ENCODE measurements around the gene CSF1R. TPM values are rescaled to one million over a fixed set of nuclear protein-coding genes. Genes with fewer than 3 reads are reported as not detected.

The CSF1R gene
- polyA plus RNA-seq, 2 of the 4 experiments (the other 2 are of a cell fraction) = 0.06 TPM; not detected in 1

- WGBS (ENCODE audit: missing lambda C conversion rate) = 62% methylated on average over 9 of the region's 9 CpGs
- CTCF ChIA-PET = interaction anchor here (1.0 to 13.2 kb wide), 7 partner anchors 9 to 128 kb away, joined by 3 to 98 read pairs (median 4); no protein-coding TSS in a partner anchor
- FAIRE-seq (no peak), ATAC-seq (no peak), DNase-seq (ENCODE audit: low read depth in 1 of 2, low spot score in 1 of 2) (no peak)
- POLR2A ChIA-PET = no interaction called here
- Histone ChIP-seq H3K4me1 (0 out of 3 replicates have a peak, but pooled peaks cover 7% of the 10 kb centered on the region), H3K27ac (no peak overlapping the region), H3K4me2 (no peak overlapping the region), H3K9me3 (no peaks in the 10 kb centered on the region), H3K4me3 (no peak overlapping the region)
- TF ChIP-seq, protein P1, sequence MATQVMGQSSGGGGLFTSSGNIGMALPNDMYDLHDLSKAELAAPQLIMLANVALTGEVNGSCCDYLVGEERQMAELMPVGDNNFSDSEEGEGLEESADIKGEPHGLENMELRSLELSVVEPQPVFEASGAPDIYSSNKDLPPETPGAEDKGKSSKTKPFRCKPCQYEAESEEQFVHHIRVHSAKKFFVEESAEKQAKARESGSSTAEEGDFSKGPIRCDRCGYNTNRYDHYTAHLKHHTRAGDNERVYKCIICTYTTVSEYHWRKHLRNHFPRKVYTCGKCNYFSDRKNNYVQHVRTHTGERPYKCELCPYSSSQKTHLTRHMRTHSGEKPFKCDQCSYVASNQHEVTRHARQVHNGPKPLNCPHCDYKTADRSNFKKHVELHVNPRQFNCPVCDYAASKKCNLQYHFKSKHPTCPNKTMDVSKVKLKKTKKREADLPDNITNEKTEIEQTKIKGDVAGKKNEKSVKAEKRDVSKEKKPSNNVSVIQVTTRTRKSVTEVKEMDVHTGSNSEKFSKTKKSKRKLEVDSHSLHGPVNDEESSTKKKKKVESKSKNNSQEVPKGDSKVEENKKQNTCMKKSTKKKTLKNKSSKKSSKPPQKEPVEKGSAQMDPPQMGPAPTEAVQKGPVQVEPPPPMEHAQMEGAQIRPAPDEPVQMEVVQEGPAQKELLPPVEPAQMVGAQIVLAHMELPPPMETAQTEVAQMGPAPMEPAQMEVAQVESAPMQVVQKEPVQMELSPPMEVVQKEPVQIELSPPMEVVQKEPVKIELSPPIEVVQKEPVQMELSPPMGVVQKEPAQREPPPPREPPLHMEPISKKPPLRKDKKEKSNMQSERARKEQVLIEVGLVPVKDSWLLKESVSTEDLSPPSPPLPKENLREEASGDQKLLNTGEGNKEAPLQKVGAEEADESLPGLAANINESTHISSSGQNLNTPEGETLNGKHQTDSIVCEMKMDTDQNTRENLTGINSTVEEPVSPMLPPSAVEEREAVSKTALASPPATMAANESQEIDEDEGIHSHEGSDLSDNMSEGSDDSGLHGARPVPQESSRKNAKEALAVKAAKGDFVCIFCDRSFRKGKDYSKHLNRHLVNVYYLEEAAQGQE (IDR thresholded peaks at IDR 0.05) = no peak
- TF ChIP-seq NR3C1 (IDR thresholded peaks at IDR 0.05) (no peak), ZC3H11A (IDR thresholded peaks at IDR 0.05) (no peak), JUNB (IDR thresholded peaks at IDR 0.05) (no peak), FOXS1 (CRISPR knock-in tag; IDR thresholded peaks at IDR 0.05) (no peak)
Measured at GRCh38 chr5:150117945-150118560, 31.7 kb upstream of the CSF1R start.

GRCh38 chr5:150116667-150117400, 30.5 kb upstream of the CSF1R start:
- TF ChIP-seq ZFP36 (IDR thresholded peaks at IDR 0.05; ENCODE audit: borderline replicate concordance, partially characterized antibody) (no peak), RAD21 (conservative IDR thresholded peaks at IDR 0.05 in 1 of 2, IDR thresholded peaks at IDR 0.05 in 1 of 2) (no peak), HOXA7 (CRISPR knock-in tag; IDR thresholded peaks at IDR 0.05) (no peak), TP53 (CRISPR knock-in tag; IDR thresholded peaks at IDR 0.05) (no peak), NPAS2 (CRISPR knock-in tag; IDR thresholded peaks at IDR 0.05; ENCODE audit: borderline replicate concordance) (no peak), HOXB5 (CRISPR knock-in tag; IDR thresholded peaks at IDR 0.05) (no peak), MAFK (IDR thresholded peaks at IDR 0.05; ENCODE audit: partially characterized antibody) (no peak), PHF8 (IDR thresholded peaks at IDR 0.05; ENCODE audit: borderline replicate concordance, low read depth) (no peak), TFCP2L1 (CRISPR knock-in tag; IDR thresholded peaks at IDR 0.05) (no peak), BCL3 (IDR thresholded peaks at IDR 0.05) (no peak)
- Histone ChIP-seq H3K4me3 (no peak overlapping the region), H3K4me2 (no peak overlapping the region), H3K27ac (no peak overlapping the region), H3K4me1 (peaks cover 9% of the 10 kb centered on the region), H3K9me3 (no peaks in the 10 kb centered on the region)
- DNase-seq (ENCODE audit: low read depth in 1 of 2, low spot score in 1 of 2) = no peak
- ATAC-seq = no peak
- FAIRE-seq = no peak
- ChIA-PET POLR2A (no interaction called here), CTCF (interaction anchor here (0.8 to 13.2 kb wide), 4 partner anchors 10 to 100 kb away, joined by 3 to 98 read pairs (median 6); no protein-coding TSS in a partner anchor)
- WGBS (ENCODE audit: missing lambda C conversion rate) = 72% methylated on average over 8 of the region's 10 CpGs

DNA sequence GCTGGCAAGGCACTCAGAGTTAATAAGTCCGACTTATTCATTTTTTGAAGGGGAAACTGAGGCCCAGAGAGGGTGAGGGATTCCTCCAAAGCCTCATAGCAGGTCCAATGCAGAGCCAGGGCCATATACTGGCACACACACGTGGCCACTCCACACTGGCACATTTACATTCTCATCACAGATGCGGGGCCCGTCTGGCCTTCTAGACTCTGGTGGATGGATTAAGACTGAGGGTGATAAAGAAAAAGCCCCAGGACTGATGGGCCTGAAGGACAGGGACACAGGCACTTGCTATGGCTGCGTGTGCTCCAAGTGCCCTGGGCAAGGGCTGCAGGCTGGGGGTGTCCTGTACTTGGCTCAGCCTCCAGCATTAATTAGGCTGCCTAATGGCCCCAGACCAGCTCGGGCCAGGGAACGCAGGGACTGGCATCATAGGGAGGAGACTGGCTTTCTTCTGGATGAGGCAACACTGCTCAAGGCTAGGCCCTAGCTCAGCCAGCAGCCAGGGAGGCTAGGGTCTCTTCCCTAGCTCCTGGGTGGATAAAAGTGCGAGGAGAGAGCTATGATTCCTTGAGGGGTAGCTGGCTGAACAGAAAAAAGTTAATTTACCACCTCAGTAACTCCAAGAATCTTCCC, 28.5 kb upstream of the CSF1R start:
- TF ChIP-seq EHF (CRISPR knock-in tag; IDR thresholded peaks at IDR 0.05) (no peak), NFE2L2 (conservative IDR thresholded peaks at IDR 0.05; ENCODE audit: low read length) (no peak), HOXB13 (CRISPR knock-in tag; IDR thresholded peaks at IDR 0.05; ENCODE audit: low read depth) (no peak), HMGXB4 (CRISPR knock-in tag; IDR thresholded peaks at IDR 0.05; ENCODE audit: borderline replicate concordance) (no peak), RAD21 (conservative IDR thresholded peaks at IDR 0.05 in 1 of 2, IDR thresholded peaks at IDR 0.05 in 1 of 2) (no peak), EHMT2 (IDR thresholded peaks at IDR 0.05; ENCODE audit: low read depth) (no peak)
- FAIRE-seq (no peak), ATAC-seq (no peak), DNase-seq (ENCODE audit: low read depth in 1 of 2, low spot score in 1 of 2) (no peak)
- Histone ChIP-seq H3K4me1 (peaks cover 9% of the 10 kb centered on the region), H3K4me2 (no peak overlapping the region), H3K9me3 (no peaks in the 10 kb centered on the region), H3K27ac (no peak overlapping the region), H3K4me3 (no peak overlapping the region)
- ChIA-PET CTCF (interaction anchor here (1.0 to 13.2 kb wide), 6 partner anchors 8 to 111 kb away, joined by 3 to 98 read pairs (median 3); no protein-coding TSS in a partner anchor), POLR2A (no interaction called here)
- WGBS (ENCODE audit: missing lambda C conversion rate) = 56% methylated on average over 6 of the region's 8 CpGs

Measured in A549 (cell line).